SK-N-MC (cell line): ENCODE data around the gene STK32B.

Source experiments
- DNase-seq: peaks from one replicate; pipeline ENCODE4 v3.0.0-alpha.2; 2011; ENCODE audit warnings: low read depth, low spot score
- H3K27ac ChIP-seq: fragments of 200-600 bp; sonication (generic); 2 replicates; pipeline ENCODE4 v1.5.1; 2016; ENCODE audit warnings: mixed run types
- H3K36me3 ChIP-seq: fragments of 200-600 bp; sonication (generic); 2 replicates; pipeline ENCODE4 v1.6.1; 2017; ENCODE audit warnings: antibody characterized with exemption, low read length, mixed read lengths; ENCODE audit not compliant: insufficient read depth
- H3K4me3 ChIP-seq: fragments of 200-600 bp; sonication (generic); 2 replicates; pipeline ENCODE4 v1.5.1; 2016
- H3K9ac ChIP-seq: fragments of 200-600 bp; sonication (generic); 2 replicates; pipeline ENCODE4 v1.8.0; 2017; ENCODE audit warnings: mixed run types, mixed read lengths; ENCODE audit not compliant: insufficient read length
- H3K9me3 ChIP-seq: fragments of 200-600 bp; sonication (generic); 2 replicates; pipeline ENCODE4 v1.6.1; 2017; ENCODE audit warnings: low read depth, mild to moderate bottlenecking, antibody characterized with exemption, low read length, moderate library complexity, mixed read lengths
- EZH2 ChIP-seq: fragments of 200-600 bp; sonication (generic); IDR thresholded peaks from one replicate; pipeline ENCODE4 v1.6.1; 2017; ENCODE audit warnings: antibody characterized with exemption
- FOXP2 ChIP-seq: optimal IDR thresholded peaks from 2 replicates; pipeline ENCODE3; 2011; ENCODE audit warnings: mild to moderate bottlenecking, moderate library complexity; ENCODE audit not compliant: insufficient read depth; ENCODE audit errors: extremely low read length, control extremely low read depth
- POLR2AphosphoS5 ChIP-seq: IDR thresholded peaks from 2 replicates; pipeline ENCODE4 v1.6.1; 2012; ENCODE audit warnings: mild to moderate bottlenecking, low read depth, low read length, borderline replicate concordance

STK32B gene

GRCh38 chr4:5118091-5118786 is 67.0 kb downstream of the STK32B start:
- TF ChIP-seq POLR2AphosphoS5 (no peak), FOXP2 (no peak), EZH2 (no peak)
- H3K36me3 ChIP-seq, result no peaks in the 10 kb centered on the region
- H3K27ac ChIP-seq, result no peak overlapping the region
- no peak for DNase-seq
- no peak overlapping the region for H3K4me3 ChIP-seq
- H3K9me3 ChIP-seq, result no peaks in the 10 kb centered on the region
- H3K9ac ChIP-seq, result no peak overlapping the region

GRCh38 chr4:5118994-5119835 is 67.9 kb downstream of the STK32B start:
- no peak overlapping the region for H3K4me3 ChIP-seq
- no peak for DNase-seq
- H3K36me3 ChIP-seq, result no peaks in the 10 kb centered on the region
- H3K9ac ChIP-seq, result no peak overlapping the region
- TF ChIP-seq EZH2, result no peak
- no peak for TF ChIP-seq FOXP2
- no peak overlapping the region; the same call in 1 of the 2 replicates for H3K27ac ChIP-seq
- H3K9me3 ChIP-seq, result no peaks in the 10 kb centered on the region

- no peak overlapping the region for H3K27ac ChIP-seq
- TF ChIP-seq POLR2AphosphoS5 (no peak), FOXP2 (no peak), EZH2 (no peak)
- H3K4me3 ChIP-seq, result no peak overlapping the region
- no peak for DNase-seq
- no peaks in the 10 kb centered on the region for H3K36me3 ChIP-seq
- H3K9ac ChIP-seq, result no peak overlapping the region
- H3K9me3 ChIP-seq, result no peaks in the 10 kb centered on the region
Measured at GRCh38 chr4:5120067-5120466, 68.8 kb downstream of the STK32B start.

GRCh38 chr4:5120468-5120867 is 69.2 kb downstream of the STK32B start:
- no peak overlapping the region for H3K4me3 ChIP-seq
- H3K36me3 ChIP-seq, result no peaks in the 10 kb centered on the region
- H3K9me3 ChIP-seq, result no peaks in the 10 kb centered on the region
- TF ChIP-seq EZH2 (no peak), FOXP2 (no peak), POLR2AphosphoS5 (no peak)
- H3K9ac ChIP-seq, result no peak overlapping the region
- no peak for DNase-seq
- H3K27ac ChIP-seq, result no peak overlapping the region

- no peak overlapping the region for H3K27ac ChIP-seq
- H3K9ac ChIP-seq, result no peak overlapping the region
- H3K9me3 ChIP-seq, result no peaks in the 10 kb centered on the region
- DNase-seq, result no peak
- TF ChIP-seq POLR2AphosphoS5, result no peak
- no peak for TF ChIP-seq EZH2
- TF ChIP-seq FOXP2, result no peak
- H3K36me3 ChIP-seq, result no peaks in the 10 kb centered on the region
- H3K4me3 ChIP-seq, result no peak overlapping the region
Measured at GRCh38 chr4:5122114-5122513, 70.8 kb downstream of the STK32B start.

GRCh38 chr4:5124876-5125275 is 73.6 kb downstream of the STK32B start:
- H3K4me3 ChIP-seq, result no peak overlapping the region
- no peaks in the 10 kb centered on the region for H3K36me3 ChIP-seq
- H3K9ac ChIP-seq, result no peak overlapping the region
- H3K27ac ChIP-seq, result no peak overlapping the region
- TF ChIP-seq POLR2AphosphoS5 (no peak), EZH2 (no peak), FOXP2 (no peak)
- no peaks in the 10 kb centered on the region for H3K9me3 ChIP-seq
- DNase-seq, result no peak

- TF ChIP-seq FOXP2 (no peak), EZH2 (no peak), POLR2AphosphoS5 (no peak)
- Histone ChIP-seq H3K9me3 (no peaks in the 10 kb centered on the region), H3K27ac (no peak overlapping the region), H3K36me3 (no peaks in the 10 kb centered on the region), H3K9ac (no peak overlapping the region), H3K4me3 (no peak overlapping the region)
- no peak for DNase-seq
Measured at GRCh38 chr4:5125321-5125720, 74.0 kb downstream of the STK32B start.

GRCh38 chr4:5126231-5126630 is 75.0 kb downstream of the STK32B start:
- no peak overlapping the region for H3K27ac ChIP-seq
- TF ChIP-seq FOXP2, result no peak
- TF ChIP-seq POLR2AphosphoS5, result no peak
- no peak for TF ChIP-seq EZH2
- DNase-seq, result no peak

GRCh38 chr4:5126857-5127256 is 75.6 kb downstream of the STK32B start:
- H3K4me3 ChIP-seq, result no peak overlapping the region
- DNase-seq, result no peak
- no peaks in the 10 kb centered on the region for H3K9me3 ChIP-seq
- no peak overlapping the region for H3K27ac ChIP-seq
- H3K36me3 ChIP-seq, result no peaks in the 10 kb centered on the region
- TF ChIP-seq EZH2 (no peak), POLR2AphosphoS5 (no peak)
- no peak overlapping the region for H3K9ac ChIP-seq

More at GRCh38 chr4:5126231-5126630, 75.0 kb downstream of the STK32B start:
- Histone ChIP-seq H3K9ac (no peak overlapping the region), H3K4me3 (no peak overlapping the region), H3K9me3 (no peaks in the 10 kb centered on the region), H3K36me3 (no peaks in the 10 kb centered on the region)
